Fibroblast of skin of abdomen (primary cell): ENCODE measurements around the gene LUZP1.

ENCODE experiments used
- DNase-seq: peaks from one replicate; pipeline ENCODE4 v3.0.0-alpha.2; 2013

Gene LUZP1

DNA sequence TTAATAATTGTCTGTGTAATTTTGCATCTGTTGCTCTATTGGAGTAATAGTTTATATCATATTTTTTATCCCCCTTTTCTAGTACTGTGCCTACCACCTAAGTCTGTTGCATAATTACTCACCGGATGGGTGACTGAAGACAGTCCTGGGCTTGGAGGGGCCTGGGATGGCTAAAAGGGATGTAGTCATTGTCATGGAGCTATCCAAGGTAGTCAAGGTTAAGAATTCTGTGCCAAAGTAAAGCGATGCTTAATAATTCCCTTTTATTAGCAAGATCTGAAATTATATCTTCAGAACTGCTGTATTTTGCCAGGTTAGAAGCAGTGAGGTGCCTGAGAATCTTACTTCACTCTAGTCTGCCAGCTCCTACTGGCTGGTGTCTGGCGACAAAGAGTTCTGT is 87.8 kb downstream of the LUZP1 start:
- DNase-seq: no peak

DNA sequence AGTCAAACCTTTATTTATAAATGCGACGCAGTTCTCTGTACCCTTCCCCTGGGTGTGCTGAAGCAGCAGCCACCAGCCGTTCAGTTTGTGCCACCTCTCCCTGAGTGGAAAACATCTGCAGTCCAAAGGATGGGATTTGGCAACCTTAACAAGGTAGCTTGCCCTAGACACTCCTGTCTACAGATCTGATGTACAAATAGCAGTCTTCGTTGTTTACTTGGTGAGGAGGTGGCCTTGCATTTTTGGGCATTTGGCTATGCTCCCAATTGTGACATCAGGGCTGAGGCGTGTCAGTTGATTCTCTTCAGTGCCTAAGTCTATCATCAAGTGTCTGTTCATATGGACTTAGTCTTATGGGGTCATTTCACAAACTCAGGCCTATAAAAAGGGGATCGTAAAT is 89.6 kb downstream of the LUZP1 start:
- no peak for DNase-seq

DNA sequence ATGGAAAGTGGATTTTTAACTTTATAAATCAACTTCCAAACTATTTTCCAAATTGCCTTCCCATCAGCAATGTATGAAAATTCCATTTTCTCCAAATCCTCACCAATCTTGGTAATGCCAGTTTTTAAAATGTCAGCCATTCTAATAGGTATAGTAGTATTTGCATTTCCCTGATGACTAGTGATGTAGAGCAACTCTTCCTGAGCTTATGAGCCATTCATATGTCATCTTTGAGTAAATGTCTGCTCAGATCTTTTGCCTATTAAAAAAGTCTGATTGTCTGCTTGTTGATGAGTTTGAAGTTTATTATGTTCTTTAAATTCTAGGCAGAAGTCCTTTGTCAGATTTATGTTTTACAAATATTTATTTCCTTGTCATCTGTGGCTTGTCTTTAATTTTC is 94.6 kb downstream of the LUZP1 start:
- no peak for DNase-seq

DNA sequence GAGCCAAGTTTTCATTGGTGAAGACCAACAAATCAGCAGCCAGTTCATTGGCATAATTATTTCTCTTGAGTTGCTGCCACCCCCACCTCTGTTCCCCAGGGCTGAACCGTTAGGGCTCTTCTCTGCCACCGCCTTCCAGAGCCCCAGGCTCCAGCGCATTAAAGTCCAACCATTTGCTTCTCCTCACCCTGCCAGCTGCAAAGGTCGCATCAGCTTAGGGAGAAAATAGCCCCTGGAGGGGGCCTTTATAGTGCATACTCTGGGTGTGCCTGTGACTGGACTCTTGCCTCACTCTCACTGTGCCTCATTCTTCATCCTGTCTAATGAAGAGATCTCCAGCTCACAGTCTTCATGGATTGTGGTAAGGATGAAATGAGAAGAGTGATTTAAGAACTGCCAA is 99.0 kb downstream of the LUZP1 start:
- no peak for DNase-seq

DNA sequence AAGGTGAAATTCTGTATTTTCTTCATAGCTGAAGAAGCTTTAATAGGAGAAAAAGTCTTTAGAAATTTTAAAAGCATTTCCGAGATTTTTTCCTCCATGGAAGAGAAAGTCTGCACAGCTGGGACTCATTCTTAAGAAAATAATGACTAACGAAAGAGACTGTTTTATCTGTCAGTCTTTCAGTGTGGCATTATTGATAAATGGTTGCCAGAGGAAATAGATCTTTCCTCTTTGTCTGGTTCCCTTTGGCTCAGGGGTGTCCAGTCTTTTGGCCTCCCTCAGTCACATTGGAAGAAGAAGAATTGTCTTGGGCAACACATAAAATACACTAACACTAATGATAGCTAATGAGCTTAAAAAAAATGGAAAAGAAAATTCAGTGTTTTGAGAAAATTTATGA is 99.5 kb downstream of the LUZP1 start:
- DNase-seq: no peak

DNA sequence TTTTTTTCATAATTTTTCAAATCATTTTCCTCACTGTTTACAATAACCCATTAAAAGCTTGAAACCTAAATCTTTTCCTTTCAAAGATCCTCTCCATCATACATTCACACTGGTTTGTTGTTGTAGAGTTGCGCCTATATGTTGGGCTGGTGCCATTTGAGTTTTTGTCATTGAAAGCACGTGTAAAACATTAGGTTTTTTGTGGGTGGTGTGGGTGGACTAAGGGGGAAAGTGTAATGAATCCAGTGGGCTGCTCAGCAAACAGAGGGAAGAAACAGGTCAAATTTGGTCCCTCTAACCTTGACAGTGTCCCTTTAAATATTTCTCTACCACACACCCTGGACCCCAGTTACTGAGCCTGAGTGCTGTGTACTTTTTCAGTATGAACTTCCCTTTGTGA is 102.6 kb downstream of the LUZP1 start:
- DNase-seq: no peak

DNA sequence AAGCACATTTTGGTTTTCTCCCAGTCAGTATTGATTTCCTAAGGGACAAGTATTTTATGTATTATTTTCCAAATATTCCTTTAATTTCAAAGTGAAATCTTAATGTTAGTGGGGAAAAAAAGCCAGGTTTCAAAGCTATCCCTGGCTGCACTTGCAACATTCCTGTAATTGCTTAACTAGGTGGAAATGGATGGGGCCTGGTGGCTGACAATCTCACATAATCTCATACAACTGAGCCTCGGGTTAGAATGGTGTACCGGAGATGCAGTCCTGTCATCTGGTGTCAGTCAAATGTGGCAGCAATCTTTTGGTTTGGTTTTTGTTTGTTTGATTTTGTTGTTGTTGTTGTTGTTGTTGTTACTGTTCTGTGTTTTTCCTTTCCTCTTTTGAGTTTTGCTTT is 103.3 kb downstream of the LUZP1 start:
- no peak for DNase-seq

DNA sequence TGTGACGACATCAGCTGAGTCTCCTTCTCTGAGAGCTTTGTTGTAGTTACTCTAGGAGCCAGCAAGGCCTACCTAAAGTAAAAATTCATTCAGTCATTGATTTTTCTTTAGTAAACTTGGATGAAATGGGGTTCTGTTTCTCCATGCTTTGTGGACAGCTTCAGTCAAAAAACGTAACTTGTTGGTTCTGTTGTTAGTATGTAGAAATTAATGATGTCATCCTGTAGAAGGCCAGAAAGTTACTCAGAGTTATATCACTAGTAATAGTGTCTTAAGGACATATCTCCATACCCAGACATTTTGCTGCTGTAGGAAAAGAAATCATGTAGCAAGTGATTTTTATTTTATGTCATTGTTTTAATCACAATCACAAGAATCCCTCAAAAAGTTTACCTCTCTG is 106.4 kb downstream of the LUZP1 start:
- DNase-seq: no peak

DNA sequence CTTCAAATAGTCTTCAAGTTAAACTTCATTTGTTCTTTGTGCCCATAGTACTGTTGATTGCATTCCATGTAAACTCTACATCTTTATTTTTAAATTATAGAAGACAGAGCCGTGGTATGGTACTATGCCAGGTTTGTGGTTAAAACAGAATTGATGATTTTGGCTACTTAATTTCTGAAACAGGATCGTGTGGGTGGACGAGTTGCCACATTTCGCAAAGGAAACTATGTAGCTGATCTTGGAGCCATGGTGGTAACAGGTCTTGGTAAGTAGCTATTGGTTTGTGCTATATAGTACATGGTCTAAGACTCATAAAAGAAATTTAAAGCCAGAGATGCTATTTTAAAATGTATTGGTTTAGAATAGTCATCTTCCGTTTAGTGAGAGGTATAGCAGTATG is 111.4 kb downstream of the LUZP1 start:
- no peak for DNase-seq

DNA sequence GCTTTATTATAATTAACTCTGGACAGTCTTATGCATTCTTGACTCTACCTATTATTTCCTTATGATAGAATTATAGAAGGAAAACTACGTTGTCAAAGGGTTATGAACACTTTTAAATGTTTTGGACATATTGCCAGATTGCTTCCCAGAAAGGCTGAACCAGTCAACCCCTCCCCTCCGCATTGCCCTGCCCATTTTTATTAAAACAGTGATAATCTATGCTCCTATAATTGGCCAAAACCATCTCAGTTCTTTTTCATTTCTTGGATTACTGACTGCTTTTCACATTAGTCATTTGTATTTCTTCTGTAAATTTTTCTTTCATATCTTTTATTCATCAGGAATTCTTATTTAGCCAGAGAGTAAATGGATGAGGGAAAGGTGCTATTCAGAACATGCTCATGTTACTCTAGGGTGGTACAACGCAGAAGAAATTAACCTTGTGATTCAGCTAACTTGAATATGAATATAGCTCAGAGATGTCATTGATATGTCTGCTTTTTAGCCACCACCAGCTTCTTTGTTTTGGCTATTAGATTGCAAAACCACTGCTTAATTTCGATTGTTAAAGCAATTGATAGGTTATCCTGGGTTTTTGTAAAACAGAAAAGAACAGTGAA is 117.3 kb downstream of the LUZP1 start:
- no peak for DNase-seq

DNA sequence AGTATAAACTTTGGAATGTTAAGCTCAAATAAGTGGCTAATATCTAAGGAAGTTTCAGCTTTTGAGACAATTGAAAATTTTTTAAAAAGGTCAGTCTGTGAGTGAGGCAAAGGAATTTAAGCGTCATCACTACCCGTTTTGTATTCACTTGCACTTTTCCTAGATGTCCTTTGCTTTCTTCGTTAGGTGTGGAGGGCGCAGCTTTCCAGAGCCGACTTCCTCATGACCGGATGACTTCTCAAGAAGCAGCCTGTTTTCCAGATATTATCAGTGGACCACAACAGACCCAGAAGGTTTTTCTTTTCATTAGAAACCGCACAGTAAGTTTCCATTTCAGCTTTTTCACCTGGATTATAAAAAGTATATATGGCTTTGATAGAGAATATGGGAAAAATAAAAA is 118.5 kb downstream of the LUZP1 start:
- no peak for DNase-seq

DNA sequence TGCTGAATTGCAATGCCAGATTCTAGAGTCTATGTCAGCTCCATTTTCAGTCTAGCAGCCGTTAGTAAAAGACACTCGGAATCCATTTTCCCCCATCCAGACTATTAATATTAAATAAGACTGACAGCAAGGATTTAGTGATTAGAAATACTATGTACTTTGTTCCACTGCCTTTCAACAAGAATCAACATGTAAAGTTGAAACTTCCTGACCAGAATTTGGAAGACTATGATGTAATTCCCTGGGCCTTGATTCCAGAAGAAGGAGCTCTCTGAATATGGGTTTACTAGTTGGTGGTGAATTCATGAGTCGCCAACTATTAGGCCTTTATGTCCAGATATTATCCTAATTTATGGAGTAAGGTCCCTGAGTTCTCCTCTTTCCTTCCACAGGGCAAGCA is 124.6 kb downstream of the LUZP1 start:
- no peak for DNase-seq

DNA sequence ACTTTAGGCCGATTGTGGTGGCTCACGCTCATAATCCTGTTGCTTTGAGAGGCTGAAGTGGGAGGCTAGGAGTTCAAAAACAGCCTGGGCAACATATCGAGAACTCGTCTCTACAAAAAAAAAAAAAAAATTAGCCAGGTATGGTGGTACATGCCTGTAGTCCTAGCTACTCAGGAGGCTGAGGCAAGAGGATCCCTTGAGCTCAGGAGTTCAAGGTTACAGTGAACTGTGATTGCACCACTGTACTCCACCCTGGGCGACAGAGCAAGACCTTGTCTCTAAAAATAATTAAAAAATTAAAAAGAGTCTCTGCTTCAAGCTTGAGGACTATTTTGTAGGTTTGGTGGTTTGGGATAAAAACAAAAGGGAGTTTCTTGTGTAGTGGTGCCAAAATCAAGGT is 128.1 kb downstream of the LUZP1 start:
- DNase-seq: no peak

DNA sequence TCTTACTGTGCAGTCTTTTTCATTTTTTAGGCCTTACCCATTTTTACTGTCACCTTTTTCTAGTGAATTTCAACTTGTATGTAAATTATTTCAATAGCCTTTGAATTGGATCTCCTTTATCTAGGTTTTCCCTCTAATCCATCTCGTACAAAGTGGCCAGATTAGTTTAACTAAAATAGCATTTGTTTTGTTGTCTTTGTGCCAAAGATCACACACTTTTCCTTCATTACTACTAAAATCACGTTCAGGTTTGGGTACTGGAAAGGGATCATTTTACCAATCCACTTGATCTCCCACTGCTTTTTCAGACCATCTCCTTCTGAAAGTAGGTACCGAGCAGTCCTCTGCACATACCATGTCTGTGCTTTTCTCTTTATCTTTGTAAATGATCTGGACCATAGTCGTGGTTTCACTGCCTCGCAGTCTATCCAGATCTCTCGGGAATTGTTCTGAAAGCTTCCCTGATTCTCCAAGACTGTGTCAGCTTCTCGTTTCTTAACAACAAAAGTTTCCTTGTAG is 129.3 kb downstream of the LUZP1 start:
- no peak for DNase-seq

DNA sequence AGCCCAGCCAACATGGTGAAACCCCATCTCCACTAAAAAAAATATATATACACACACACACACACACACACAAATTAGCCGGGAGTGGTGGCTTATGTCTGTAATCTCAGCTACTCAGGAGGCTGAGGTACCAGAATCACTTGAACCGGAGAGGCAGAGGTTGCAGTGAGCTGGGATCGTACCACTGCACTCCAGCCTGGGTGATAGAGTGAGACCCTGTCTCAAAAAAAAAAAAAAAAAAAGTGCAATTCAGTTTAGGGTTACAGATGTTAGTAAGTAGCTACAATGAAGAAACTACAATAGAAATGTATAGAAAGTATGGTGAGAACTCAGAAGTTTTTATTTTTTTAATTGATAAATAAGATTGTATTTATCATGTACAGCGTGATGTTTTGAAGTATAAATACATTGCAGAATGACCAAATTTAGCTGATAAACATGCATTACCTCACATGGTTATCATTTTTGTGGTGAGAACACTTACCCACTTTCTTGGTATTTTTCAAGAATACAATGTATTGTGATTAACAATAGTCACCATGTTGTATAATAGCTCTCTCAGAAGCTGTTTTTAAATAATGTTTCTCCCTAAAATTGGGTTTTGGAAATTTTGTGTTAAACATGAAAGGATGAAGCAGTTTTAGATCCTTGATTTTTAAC is 131.4 kb downstream of the LUZP1 start:
- no peak for DNase-seq

DNA sequence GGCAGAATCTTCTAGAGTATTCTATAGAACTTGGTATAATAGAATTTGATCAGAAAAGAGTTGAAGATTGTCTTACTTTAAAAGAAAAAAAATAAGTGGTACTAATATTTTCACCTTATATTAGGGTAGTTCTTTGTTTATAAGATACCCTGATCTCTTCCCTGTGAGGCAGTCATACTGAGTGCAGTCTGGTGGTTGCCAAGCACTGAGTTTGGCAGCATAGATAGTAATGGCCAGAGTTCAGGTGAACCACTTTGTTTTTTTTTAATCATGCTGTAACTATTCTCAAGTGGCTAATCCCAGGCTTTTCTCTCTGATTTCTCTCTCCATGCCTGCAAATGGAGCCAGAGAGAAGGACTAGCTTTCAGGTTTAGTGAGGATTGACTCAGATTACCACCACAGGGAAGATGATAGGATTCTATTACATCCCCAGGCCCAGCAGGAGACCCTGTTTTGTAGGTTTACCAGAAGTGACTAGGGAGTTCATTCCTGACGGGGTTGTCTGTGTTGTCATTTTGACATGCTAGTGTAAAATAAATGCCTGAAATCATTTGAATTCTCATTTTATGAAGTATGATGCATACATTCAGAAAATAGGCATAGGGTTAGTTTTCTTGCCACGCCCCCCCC is 132.7 kb downstream of the LUZP1 start:
- no peak for DNase-seq
